CD8-positive, alpha-beta memory T cell (primary cell): ENCODE results near the gene KATNB1. TPM values are rescaled to one million over a fixed set of nuclear protein-coding genes. Genes with fewer than 3 reads are reported as not detected.
A peak's percentile ranks its signal among the peaks of the same experiment; 100 is the strongest.

ENCODE experiments used
- CTCF ChIA-PET: fragments of 350-600 bp; sonication (Branson Sonifier 250); formaldehyde crosslinking; loops from one replicate; lab custom pipeline; 2021; ENCODE audit warnings: antibody characterized with exemption; lab: Charles Lee
- POLR2A ChIA-PET: fragments of 350-600 bp; sonication (Branson Sonifier 250); formaldehyde crosslinking; loops from one replicate; lab custom pipeline; 2021; ENCODE audit warnings: antibody characterized with exemption; lab: Charles Lee
- DNase-seq, 5 donors: peaks; one replicate each; pipeline versions ENCODE4 v3.0.0 to v3.0.0-alpha.2; 2020 to 2022; ENCODE audit warnings: mixed read lengths in 1 of 5
- H3K27ac ChIP-seq: one replicate; pipeline ENCODE4 v1.7.0; 2013; ENCODE audit warnings: low read depth, mild to moderate bottlenecking, low read length, moderate library complexity
- H3K27me3 ChIP-seq: 2 replicates; pipeline ENCODE4 v1.7.0; 2013; ENCODE audit warnings: low read length, mild to moderate bottlenecking; ENCODE audit not compliant: insufficient read depth, poor library complexity, severe bottlenecking
- H3K36me3 ChIP-seq: 2 replicates; pipeline ENCODE4 v1.7.0; 2013; ENCODE audit warnings: mild to moderate bottlenecking, low read length, moderate library complexity; ENCODE audit not compliant: insufficient read depth
- H3K4me1 ChIP-seq: 2 replicates; pipeline ENCODE4 v1.7.0; 2013; ENCODE audit warnings: mild to moderate bottlenecking, low read length, moderate library complexity; ENCODE audit not compliant: insufficient read depth
- H3K4me3 ChIP-seq: 2 replicates; pipeline ENCODE4 v1.7.0; 2013; ENCODE audit warnings: mild to moderate bottlenecking, low read length
- H3K9me3 ChIP-seq: 2 replicates; pipeline ENCODE4 v1.7.0; 2013; ENCODE audit warnings: mild to moderate bottlenecking, low read length
- H3K27ac Mint-ChIP-seq, 8 donors: one replicate each; pipeline ENCODE4 v1.8.0; 2020 to 2021; ENCODE audit warnings: mixed read lengths in 8 of 8, mild to moderate bottlenecking in 6 of 8, inconsistent platforms in 3 of 8, moderate library complexity in 3 of 8
- H3K27me3 Mint-ChIP-seq, 2 donors: one replicate each; pipeline ENCODE4 v1.8.0; 2020 to 2021; ENCODE audit warnings: mixed read lengths in 2 of 2, mild to moderate bottlenecking in 1 of 2, moderate library complexity in 1 of 2
- H3K36me3 Mint-ChIP-seq, 3 donors: one replicate each; pipeline ENCODE4 v1.8.0; 2020 to 2021; ENCODE audit warnings: mixed read lengths in 3 of 3, inconsistent platforms in 1 of 3, mild to moderate bottlenecking in 1 of 3
- H3K4me1 Mint-ChIP-seq, 3 donors: one replicate each; pipeline ENCODE4 v1.8.0; 2020 to 2021; ENCODE audit warnings: mixed read lengths in 3 of 3, inconsistent platforms in 1 of 3, mild to moderate bottlenecking in 1 of 3
- H3K4me3 Mint-ChIP-seq, 7 donors: one replicate each; pipeline ENCODE4 v1.8.0; 2020 to 2021; ENCODE audit warnings: mixed read lengths in 7 of 7, mild to moderate bottlenecking in 6 of 7, moderate library complexity in 4 of 7, inconsistent platforms in 2 of 7
- H3K9me3 Mint-ChIP-seq, 5 donors: one replicate each; pipeline ENCODE4 v1.8.0; 2020 to 2022; ENCODE audit warnings: mixed read lengths in 5 of 5, mild to moderate bottlenecking in 3 of 5, moderate library complexity in 2 of 5, inconsistent platforms in 1 of 5
- polyA plus RNA-seq: library from polyadenylated mRNA; unstranded; fragments of 300-500 nt; fragmentation: Illumina TruSeq; gene quantifications from one replicate; pipeline ENCODE4 v1.2.3, GENCODE V29; 2021
- total RNA-seq, 2 experiments: library from RNA; stranded (reverse); gene quantifications; one replicate each; pipeline ENCODE4 v1.2.3, GENCODE V29; 2021

The KATNB1 gene
- total and polyA plus RNA-seq, 3 experiments from 2014 or later, result 29.7 to 53.0 (median 50.2) TPM

- no peaks in the 10 kb centered on the region for H3K4me1 ChIP-seq
- ChIA-PET CTCF (interaction anchor here (1.2 kb wide), 1 partner anchor 13 kb away, joined by 3 read pairs; no protein-coding TSS in a partner anchor), POLR2A (interaction anchor here (0.8 kb wide), 1 partner anchor 13 kb away, joined by 3 read pairs; no protein-coding TSS in a partner anchor)
- no peak for DNase-seq
- Mint-ChIP-seq H3K9me3 (no peaks in the 10 kb centered on the region), H3K27me3 (peaks cover 0 to 5% of the 10 kb centered on the region in 2 donors), H3K36me3 (no peaks in the 10 kb centered on the region), H3K4me3 (no peak overlapping the region), H3K4me1 (no peaks in the 10 kb centered on the region), H3K27ac (no peak overlapping the region)
- H3K36me3 ChIP-seq, result no peaks in the 10 kb centered on the region
- no peak overlapping the region for H3K4me3 ChIP-seq
- no peak overlapping the region for H3K27ac ChIP-seq
- H3K27me3 ChIP-seq, result no peaks in the 10 kb centered on the region
- no peaks in the 10 kb centered on the region for H3K9me3 ChIP-seq
These were observed 51.3 kb downstream of the KATNB1 start for GRCh38 chr16:57786632-57787518.

- POLR2A ChIA-PET, result no interaction called here
- CTCF ChIA-PET, result interaction anchor here (1.2 kb wide), 1 partner anchor 12 kb away, joined by 3 read pairs; no protein-coding TSS in a partner anchor
These were observed 51.9 kb downstream of the KATNB1 start for GRCh38 chr16:57787519-57787905.

GRCh38 chr16:57788252-57788841 lies 52.8 kb downstream of the KATNB1 start:
- Histone ChIP-seq H3K36me3 (no peaks in the 10 kb centered on the region), H3K4me3 (no peak overlapping the region), H3K27me3 (no peaks in the 10 kb centered on the region), H3K4me1 (no peaks in the 10 kb centered on the region), H3K9me3 (no peaks in the 10 kb centered on the region), H3K27ac (no peak overlapping the region)
- POLR2A ChIA-PET, result no interaction called here
- H3K27ac Mint-ChIP-seq, result no peak overlapping the region
- H3K4me1 Mint-ChIP-seq, result no peaks in the 10 kb centered on the region
- no peak for DNase-seq
- peaks cover 0 to 5% of the 10 kb centered on the region in 2 donors for H3K27me3 Mint-ChIP-seq
- H3K9me3 Mint-ChIP-seq, result no peaks in the 10 kb centered on the region
- no peaks in the 10 kb centered on the region for H3K36me3 Mint-ChIP-seq
- H3K4me3 Mint-ChIP-seq, result no peak overlapping the region
- CTCF ChIA-PET, result no interaction called here

More at GRCh38 chr16:57787519-57787905, 51.9 kb downstream of the KATNB1 start:
- Mint-ChIP-seq H3K9me3 (no peaks in the 10 kb centered on the region), H3K4me3 (no peak overlapping the region), H3K4me1 (no peaks in the 10 kb centered on the region), H3K36me3 (no peaks in the 10 kb centered on the region), H3K27me3 (peaks cover 0 to 5% of the 10 kb centered on the region in 2 donors), H3K27ac (no peak overlapping the region)
- no peaks in the 10 kb centered on the region for H3K27me3 ChIP-seq
- no peaks in the 10 kb centered on the region for H3K4me1 ChIP-seq
- no peak overlapping the region for H3K4me3 ChIP-seq
- no peak for DNase-seq
- no peak overlapping the region for H3K27ac ChIP-seq
- H3K9me3 ChIP-seq, result no peaks in the 10 kb centered on the region
- no peaks in the 10 kb centered on the region for H3K36me3 ChIP-seq

- no peaks in the 10 kb centered on the region for H3K9me3 ChIP-seq
- Mint-ChIP-seq H3K4me1 (no peaks in the 10 kb centered on the region), H3K4me3 (no peak overlapping the region), H3K9me3 (no peaks in the 10 kb centered on the region), H3K36me3 (no peaks in the 10 kb centered on the region), H3K27me3 (peaks cover 0 to 5% of the 10 kb centered on the region in 2 donors), H3K27ac (no peak overlapping the region)
- H3K4me3 ChIP-seq, result no peak overlapping the region
- ChIA-PET POLR2A (no interaction called here), CTCF (no interaction called here)
- no peaks in the 10 kb centered on the region for H3K4me1 ChIP-seq
- no peak for DNase-seq
- no peaks in the 10 kb centered on the region for H3K27me3 ChIP-seq
- no peaks in the 10 kb centered on the region for H3K36me3 ChIP-seq
- H3K27ac ChIP-seq, result no peak overlapping the region
These were observed 53.4 kb downstream of the KATNB1 start for GRCh38 chr16:57788951-57789350.

- Histone ChIP-seq H3K4me3 (no peak overlapping the region), H3K27ac (no peak overlapping the region), H3K27me3 (no peaks in the 10 kb centered on the region), H3K9me3 (no peaks in the 10 kb centered on the region), H3K4me1 (no peaks in the 10 kb centered on the region), H3K36me3 (no peaks in the 10 kb centered on the region)
- H3K9me3 Mint-ChIP-seq, result no peaks in the 10 kb centered on the region
- ChIA-PET CTCF (interaction anchor here (0.8 to 1.2 kb wide), 2 partner anchors 34 to 209 kb away, joined by 3 read pairs; partner anchors contain the start of genes USB1 and ZNF319), POLR2A (no interaction called here)
- H3K27me3 Mint-ChIP-seq, result peaks cover 0 to 4% of the 10 kb centered on the region in 2 donors
- no peak overlapping the region for H3K4me3 Mint-ChIP-seq
- peaks cover 0 to 3% (median 0%) of the 10 kb centered on the region in 3 donors for H3K4me1 Mint-ChIP-seq
- DNase-seq, result no peak
- peak overlapping the region in 1 of 8 donors; percentile 64 for H3K27ac Mint-ChIP-seq
- H3K36me3 Mint-ChIP-seq, result no peaks in the 10 kb centered on the region
These were observed 55.8 kb downstream of the KATNB1 start for GRCh38 chr16:57791195-57791892.

GRCh38 chr16:57791893-57792461 lies 56.4 kb downstream of the KATNB1 start:
- Histone ChIP-seq H3K36me3 (no peaks in the 10 kb centered on the region), H3K9me3 (no peaks in the 10 kb centered on the region), H3K27me3 (no peaks in the 10 kb centered on the region), H3K4me3 (no peak overlapping the region), H3K4me1 (no peaks in the 10 kb centered on the region), H3K27ac (no peak overlapping the region)
- Mint-ChIP-seq H3K4me3 (no peak overlapping the region), H3K9me3 (no peaks in the 10 kb centered on the region), H3K4me1 (peaks cover 0 to 3% (median 0%) of the 10 kb centered on the region in 3 donors), H3K27ac (peak overlapping the region in 2 of 8 donors; percentile 41 to 62), H3K36me3 (no peaks in the 10 kb centered on the region), H3K27me3 (peaks cover 0 to 4% of the 10 kb centered on the region in 2 donors)
- DNase-seq, result no peak
- CTCF ChIA-PET, result interaction anchor here (0.8 kb wide), 1 partner anchor 34 kb away, joined by 3 read pairs; no protein-coding TSS in a partner anchor
- POLR2A ChIA-PET, result no interaction called here

- Histone ChIP-seq H3K36me3 (no peaks in the 10 kb centered on the region), H3K27me3 (no peaks in the 10 kb centered on the region), H3K27ac (no peak overlapping the region), H3K9me3 (no peaks in the 10 kb centered on the region), H3K4me3 (no peak overlapping the region), H3K4me1 (peaks cover 9% of the 10 kb centered on the region)
- POLR2A ChIA-PET, result interaction anchor here (1.2 kb wide), 1 partner anchor 16 kb away, joined by 3 read pairs; no protein-coding TSS in a partner anchor
- CTCF ChIA-PET, result interaction anchor here (0.8 to 2.0 kb wide), 9 partner anchors 13 to 204 kb away, joined by 3 to 8 read pairs (median 4); no protein-coding TSS in a partner anchor
- Mint-ChIP-seq H3K27me3 (peaks cover 0 to 2% of the 10 kb centered on the region in 2 donors), H3K36me3 (no peaks in the 10 kb centered on the region), H3K4me1 (peaks cover 13 to 17% (median 14%) of the 10 kb centered on the region in 3 donors), H3K27ac (peak overlapping the region in 3 of 8 donors; percentile 12 to 61 (median 26)), H3K4me3 (no peak overlapping the region), H3K9me3 (no peaks in the 10 kb centered on the region)
- DNase-seq, result no peak
These were observed 59.4 kb downstream of the KATNB1 start for GRCh38 chr16:57794849-57795430.
